ENCODE data around the gene MEMO1. TPM values are rescaled to one million over a fixed set of nuclear protein-coding genes. Genes with fewer than 3 reads are reported as not detected.
A peak's percentile ranks its signal among the peaks of the same experiment; 100 is the strongest.

The MEMO1 gene
- total and polyA plus RNA-seq, 4 donors = 30.7 to 38.5 (median 32.2) TPM

- no peak overlapping the region for H3K4me3 ChIP-seq
- H3K27ac ChIP-seq (ENCODE audit: low read depth in 1 of 2, low read length in 1 of 2) = no peak overlapping the region
- H3K27me3 ChIP-seq (ENCODE audit: control insufficient read depth in 3 of 3, insufficient read depth in 3 of 3, low read length in 2 of 3) = no peaks in the 10 kb centered on the region
- WGBS, 2 donors = 97 to 98% methylated on average over 2 of the region's 2 CpGs
- no peaks in the 10 kb centered on the region for H3K36me3 ChIP-seq (ENCODE audit: control insufficient read depth in 4 of 4, insufficient read depth in 4 of 4, low read length in 4 of 4)
- H3K9me3 ChIP-seq (ENCODE audit: control insufficient read depth in 4 of 4, insufficient read depth in 3 of 4, low read length in 3 of 4) = no peaks in the 10 kb centered on the region
- no peak overlapping the region for H3K9ac ChIP-seq (ENCODE audit: insufficient read depth in 1 of 2, low read length in 2 of 2)
- DNase-seq = no peak
- no peak for ATAC-seq (ENCODE audit: insufficient read depth, low FRiP score)
- peaks cover 3 to 21% (median 8%) of the 10 kb centered on the region in 5 donors for H3K4me1 ChIP-seq (ENCODE audit: control insufficient read depth in 5 of 5, insufficient read depth in 5 of 5, low read length in 5 of 5)
- no peak for TF ChIP-seq CTCF (IDR thresholded peaks at IDR 0.05; ENCODE audit: control extremely low read depth, extremely low read depth)
Measured at GRCh38 chr2:32003791-32004190, 7.0 kb downstream of the MEMO1 start.

GRCh38 chr2:32002406-32002805 lies 8.4 kb downstream of the MEMO1 start:
- H3K4me3 ChIP-seq = no peak overlapping the region
- no peak for ATAC-seq (ENCODE audit: insufficient read depth, low FRiP score)
- H3K27ac ChIP-seq (ENCODE audit: low read depth in 1 of 2, low read length in 1 of 2) = no peak overlapping the region
- WGBS, 2 donors = 87 to 91% methylated on average over 3 of the region's 3 CpGs
- no peaks in the 10 kb centered on the region for H3K36me3 ChIP-seq (ENCODE audit: control insufficient read depth in 4 of 4, insufficient read depth in 4 of 4, low read length in 4 of 4)
- H3K9me3 ChIP-seq (ENCODE audit: control insufficient read depth in 4 of 4, insufficient read depth in 3 of 4, low read length in 3 of 4) = no peaks in the 10 kb centered on the region
- H3K9ac ChIP-seq (ENCODE audit: insufficient read depth in 1 of 2, low read length in 2 of 2) = no peak overlapping the region
- H3K4me1 ChIP-seq (ENCODE audit: control insufficient read depth in 5 of 5, insufficient read depth in 5 of 5, low read length in 5 of 5) = peaks cover 0 to 25% (median 3%) of the 10 kb centered on the region in 5 donors
- H3K27me3 ChIP-seq (ENCODE audit: control insufficient read depth in 3 of 3, insufficient read depth in 3 of 3, low read length in 2 of 3) = no peaks in the 10 kb centered on the region
- no peak for TF ChIP-seq CTCF (IDR thresholded peaks at IDR 0.05; ENCODE audit: control extremely low read depth, extremely low read depth)
- peak in 2 of 3 donors; percentile 12 to 32 for DNase-seq

- 98% methylated on average over 4 of the region's 4 CpGs for WGBS, 2 donors
- Histone ChIP-seq H3K4me1 (ENCODE audit: control insufficient read depth in 5 of 5, insufficient read depth in 5 of 5, low read length in 5 of 5) (peaks cover 0 to 15% (median 0%) of the 10 kb centered on the region in 5 donors), H3K27ac (ENCODE audit: low read depth in 1 of 2, low read length in 1 of 2) (no peak overlapping the region), H3K27me3 (ENCODE audit: control insufficient read depth in 3 of 3, insufficient read depth in 3 of 3, low read length in 2 of 3) (no peaks in the 10 kb centered on the region), H3K4me3 (no peak overlapping the region), H3K36me3 (ENCODE audit: control insufficient read depth in 4 of 4, insufficient read depth in 4 of 4, low read length in 4 of 4) (peaks cover 0 to 2% (median 0%) of the 10 kb centered on the region in 4 donors), H3K9ac (ENCODE audit: insufficient read depth in 1 of 2, low read length in 2 of 2) (no peak overlapping the region), H3K9me3 (ENCODE audit: control insufficient read depth in 4 of 4, insufficient read depth in 3 of 4, low read length in 3 of 4) (no peaks in the 10 kb centered on the region)
- DNase-seq (no peak), ATAC-seq (ENCODE audit: insufficient read depth, low FRiP score) (no peak)
- no peak for TF ChIP-seq CTCF (IDR thresholded peaks at IDR 0.05; ENCODE audit: control extremely low read depth, extremely low read depth)
Measured at GRCh38 chr2:31999438-31999837, 11.4 kb downstream of the MEMO1 start.
